ENCODE data around the gene CDH15. TPM values are rescaled to one million over a fixed set of nuclear protein-coding genes. Genes with fewer than 3 reads are reported as not detected.

CDH15 gene
- total and polyA plus RNA-seq, 2 of the 13 experiments (the other 11 are each of a cell fraction or from before 2014, with no cell fraction given), result 0.74 to 2.2 TPM

DNA sequence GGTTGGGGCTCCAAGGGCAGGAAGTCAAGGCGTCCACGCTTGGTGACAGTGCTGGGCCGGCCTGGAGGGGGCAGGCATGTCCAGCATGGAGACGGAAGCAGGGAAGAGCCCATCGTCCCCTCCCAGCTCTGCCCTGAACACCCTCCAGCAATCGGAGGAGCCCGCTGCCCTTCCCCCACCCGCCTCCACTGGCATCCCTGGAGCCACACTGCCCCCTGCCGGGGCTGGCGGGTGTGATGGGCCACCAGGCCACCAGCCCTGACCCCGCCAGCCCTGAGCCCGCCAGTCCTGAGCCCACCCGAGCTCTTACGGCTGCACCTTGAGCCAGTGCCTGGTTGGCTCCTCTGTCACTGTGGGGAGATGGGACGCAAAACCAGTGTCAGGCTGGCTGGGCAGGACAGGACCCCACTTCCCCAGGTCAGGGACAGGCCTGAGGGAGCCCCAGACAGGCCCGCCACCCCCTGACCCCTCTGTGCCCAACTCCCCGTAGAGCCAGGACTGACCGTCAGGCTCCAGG, 4.1 kb upstream of the CDH15 start (continued):
- no peak for TF ChIP-seq NCOR1 (IDR thresholded peaks at IDR 0.05; ENCODE audit: borderline replicate concordance, low read length)
- peak; percentile 88; the same call in 1 of the 2 replicates for TF ChIP-seq HNRNPL (IDR thresholded peaks at IDR 0.05; ENCODE audit: low read depth, low read length)
- TF ChIP-seq, protein P1, sequence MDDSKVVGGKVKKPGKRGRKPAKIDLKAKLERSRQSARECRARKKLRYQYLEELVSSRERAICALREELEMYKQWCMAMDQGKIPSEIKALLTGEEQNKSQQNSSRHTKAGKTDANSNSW (CRISPR knock-in tag; IDR thresholded peaks at IDR 0.05; ENCODE audit: borderline replicate concordance), result no peak; the same call in 1 of the 2 replicates
- TF ChIP-seq RFX3 (CRISPR knock-in tag; IDR thresholded peaks at IDR 0.05), result no peak
- TF ChIP-seq, protein P2, sequence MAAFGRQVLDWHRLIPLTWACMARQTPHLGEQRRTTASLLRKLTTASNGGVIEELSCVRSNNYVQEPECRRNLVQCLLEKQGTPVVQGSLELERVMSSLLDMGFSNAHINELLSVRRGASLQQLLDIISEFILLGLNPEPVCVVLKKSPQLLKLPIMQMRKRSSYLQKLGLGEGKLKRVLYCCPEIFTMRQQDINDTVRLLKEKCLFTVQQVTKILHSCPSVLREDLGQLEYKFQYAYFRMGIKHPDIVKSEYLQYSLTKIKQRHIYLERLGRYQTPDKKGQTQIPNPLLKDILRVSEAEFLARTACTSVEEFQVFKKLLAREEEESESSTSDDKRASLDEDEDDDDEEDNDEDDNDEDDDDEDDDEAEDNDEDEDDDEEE (CRISPR knock-in tag; IDR thresholded peaks at IDR 0.05), result no peak
- TF ChIP-seq ZNF772 (CRISPR knock-in tag; IDR thresholded peaks at IDR 0.05), result peak; percentile 96
- TF ChIP-seq ARHGAP35 (CRISPR knock-in tag; IDR thresholded peaks at IDR 0.05; ENCODE audit: borderline replicate concordance), result 0 out of 2 replicates have a peak, but pooled peaks have one; percentile 67
- TF ChIP-seq POLR2G (IDR thresholded peaks at IDR 0.05; ENCODE audit: low read depth, low read length), result no peak
- no peak for TF ChIP-seq POLR2A (IDR thresholded peaks at IDR 0.05; ENCODE audit: insufficient read depth in 1 of 2, low read depth in 2 of 2, low read length in 2 of 2)
- TF ChIP-seq ZNF256 (CRISPR knock-in tag; conservative IDR thresholded peaks at IDR 0.05), result no peak
- no peak for TF ChIP-seq NFYB (CRISPR knock-in tag; IDR thresholded peaks at IDR 0.05)
- TF ChIP-seq, protein P3, sequence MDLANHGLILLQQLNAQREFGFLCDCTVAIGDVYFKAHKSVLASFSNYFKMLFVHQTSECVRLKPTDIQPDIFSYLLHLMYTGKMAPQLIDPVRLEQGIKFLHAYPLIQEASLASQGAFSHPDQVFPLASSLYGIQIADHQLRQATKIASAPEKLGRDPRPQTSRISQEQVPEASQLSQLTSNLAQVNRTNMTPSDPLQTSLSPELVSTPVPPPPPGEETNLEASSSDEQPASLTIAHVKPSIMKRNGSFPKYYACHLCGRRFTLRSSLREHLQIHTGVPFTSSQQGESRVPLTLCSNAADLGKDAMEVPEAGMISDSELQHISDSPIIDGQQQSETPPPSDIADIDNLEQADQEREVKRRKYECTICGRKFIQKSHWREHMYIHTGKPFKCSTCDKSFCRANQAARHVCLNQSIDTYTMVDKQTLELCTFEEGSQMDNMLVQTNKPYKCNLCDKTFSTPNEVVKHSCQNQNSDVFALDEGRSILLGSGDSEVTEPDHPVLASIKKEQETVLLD (CRISPR knock-in tag; IDR thresholded peaks at IDR 0.05; ENCODE audit: low read depth), result no peak
- TF ChIP-seq AGO2 (optimal IDR thresholded peaks at IDR 0.05; ENCODE audit: low read depth, low read length), result no peak
- TF ChIP-seq, protein P4, sequence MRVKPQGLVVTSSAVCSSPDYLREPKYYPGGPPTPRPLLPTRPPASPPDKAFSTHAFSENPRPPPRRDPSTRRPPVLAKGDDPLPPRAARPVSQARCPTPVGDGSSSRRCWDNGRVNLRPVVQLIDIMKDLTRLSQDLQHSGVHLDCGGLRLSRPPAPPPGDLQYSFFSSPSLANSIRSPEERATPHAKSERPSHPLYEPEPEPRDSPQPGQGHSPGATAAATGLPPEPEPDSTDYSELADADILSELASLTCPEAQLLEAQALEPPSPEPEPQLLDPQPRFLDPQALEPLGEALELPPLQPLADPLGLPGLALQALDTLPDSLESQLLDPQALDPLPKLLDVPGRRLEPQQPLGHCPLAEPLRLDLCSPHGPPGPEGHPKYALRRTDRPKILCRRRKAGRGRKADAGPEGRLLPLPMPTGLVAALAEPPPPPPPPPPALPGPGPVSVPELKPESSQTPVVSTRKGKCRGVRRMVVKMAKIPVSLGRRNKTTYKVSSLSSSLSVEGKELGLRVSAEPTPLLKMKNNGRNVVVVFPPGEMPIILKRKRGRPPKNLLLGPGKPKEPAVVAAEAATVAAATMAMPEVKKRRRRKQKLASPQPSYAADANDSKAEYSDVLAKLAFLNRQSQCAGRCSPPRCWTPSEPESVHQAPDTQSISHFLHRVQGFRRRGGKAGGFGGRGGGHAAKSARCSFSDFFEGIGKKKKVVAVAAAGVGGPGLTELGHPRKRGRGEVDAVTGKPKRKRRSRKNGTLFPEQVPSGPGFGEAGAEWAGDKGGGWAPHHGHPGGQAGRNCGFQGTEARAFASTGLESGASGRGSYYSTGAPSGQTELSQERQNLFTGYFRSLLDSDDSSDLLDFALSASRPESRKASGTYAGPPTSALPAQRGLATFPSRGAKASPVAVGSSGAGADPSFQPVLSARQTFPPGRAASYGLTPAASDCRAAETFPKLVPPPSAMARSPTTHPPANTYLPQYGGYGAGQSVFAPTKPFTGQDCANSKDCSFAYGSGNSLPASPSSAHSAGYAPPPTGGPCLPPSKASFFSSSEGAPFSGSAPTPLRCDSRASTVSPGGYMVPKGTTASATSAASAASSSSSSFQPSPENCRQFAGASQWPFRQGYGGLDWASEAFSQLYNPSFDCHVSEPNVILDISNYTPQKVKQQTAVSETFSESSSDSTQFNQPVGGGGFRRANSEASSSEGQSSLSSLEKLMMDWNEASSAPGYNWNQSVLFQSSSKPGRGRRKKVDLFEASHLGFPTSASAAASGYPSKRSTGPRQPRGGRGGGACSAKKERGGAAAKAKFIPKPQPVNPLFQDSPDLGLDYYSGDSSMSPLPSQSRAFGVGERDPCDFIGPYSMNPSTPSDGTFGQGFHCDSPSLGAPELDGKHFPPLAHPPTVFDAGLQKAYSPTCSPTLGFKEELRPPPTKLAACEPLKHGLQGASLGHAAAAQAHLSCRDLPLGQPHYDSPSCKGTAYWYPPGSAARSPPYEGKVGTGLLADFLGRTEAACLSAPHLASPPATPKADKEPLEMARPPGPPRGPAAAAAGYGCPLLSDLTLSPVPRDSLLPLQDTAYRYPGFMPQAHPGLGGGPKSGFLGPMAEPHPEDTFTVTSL (CRISPR knock-in tag; IDR thresholded peaks at IDR 0.05; ENCODE audit: borderline replicate concordance), result no peak
- peak; percentile 73 for TF ChIP-seq MIXL1 (CRISPR knock-in tag; IDR thresholded peaks at IDR 0.05)
- TF ChIP-seq GLI4 (CRISPR knock-in tag; IDR thresholded peaks at IDR 0.05; ENCODE audit: borderline replicate concordance), result no peak
- TF ChIP-seq YY1 (IDR thresholded peaks at IDR 0.05; ENCODE audit: insufficient read depth, insufficient replicate concordance, low read depth, low read length), result peak; percentile 65
- 0 out of 2 replicates have a peak, but pooled peaks have one; percentile 51 for TF ChIP-seq ZNF431 (CRISPR knock-in tag; IDR thresholded peaks at IDR 0.05; ENCODE audit: borderline replicate concordance, low read depth)
